GM19452 (cell line): Measurements from ENCODE around the gene VAMP3.
"Not testable (repeated sequence)": the region's sequence is repeated elsewhere in the genome, so short reads cannot be mapped to it uniquely, and the experiment has no call there.

Experiments
- ATAC-seq: cut with Tn5 transposase; IDR thresholded peaks from one replicate; pipeline ENCODE4 v1.9.1; 2021; ENCODE audit not compliant: unreplicated experiment

VAMP3 gene

DNA sequence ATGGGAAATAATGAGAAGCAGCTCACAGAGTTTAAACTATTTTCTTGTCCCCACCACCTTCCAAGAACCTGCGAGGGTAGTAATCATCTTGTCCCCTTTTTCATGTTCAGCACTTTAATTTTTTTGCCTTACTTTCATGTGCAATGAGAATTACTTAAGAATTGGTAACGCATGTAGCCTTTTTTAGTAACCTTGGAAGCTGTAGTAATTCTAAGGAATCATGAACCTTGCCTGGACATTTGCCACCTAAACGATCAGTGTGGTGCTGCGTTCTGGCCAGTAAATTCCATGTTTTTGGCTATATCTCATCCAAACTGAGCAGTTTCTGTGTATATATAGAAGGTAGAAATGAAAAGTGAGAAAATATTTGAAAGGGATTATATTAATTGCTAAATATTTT lies 3.9 kb upstream of the VAMP3 start:
- no peak for ATAC-seq

DNA sequence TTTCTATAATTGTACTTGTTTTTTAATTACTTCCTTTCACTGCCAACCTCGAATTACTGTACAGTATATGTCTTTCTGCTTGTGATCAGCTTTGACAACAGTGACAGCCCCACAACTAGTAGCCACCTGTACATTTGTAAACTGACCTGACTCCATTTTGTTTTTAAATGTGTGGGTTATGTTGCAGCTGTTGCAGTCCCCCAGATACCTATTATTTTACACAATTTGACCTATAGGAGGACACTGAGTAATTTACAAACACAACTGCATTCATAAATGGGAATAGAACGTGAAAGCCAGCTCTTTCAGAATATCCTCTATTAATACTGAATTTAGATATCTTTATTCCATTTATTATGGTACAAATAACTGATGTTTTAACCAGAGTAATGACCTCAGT lies 2.5 kb upstream of the VAMP3 start:
- ATAC-seq: no peak

DNA sequence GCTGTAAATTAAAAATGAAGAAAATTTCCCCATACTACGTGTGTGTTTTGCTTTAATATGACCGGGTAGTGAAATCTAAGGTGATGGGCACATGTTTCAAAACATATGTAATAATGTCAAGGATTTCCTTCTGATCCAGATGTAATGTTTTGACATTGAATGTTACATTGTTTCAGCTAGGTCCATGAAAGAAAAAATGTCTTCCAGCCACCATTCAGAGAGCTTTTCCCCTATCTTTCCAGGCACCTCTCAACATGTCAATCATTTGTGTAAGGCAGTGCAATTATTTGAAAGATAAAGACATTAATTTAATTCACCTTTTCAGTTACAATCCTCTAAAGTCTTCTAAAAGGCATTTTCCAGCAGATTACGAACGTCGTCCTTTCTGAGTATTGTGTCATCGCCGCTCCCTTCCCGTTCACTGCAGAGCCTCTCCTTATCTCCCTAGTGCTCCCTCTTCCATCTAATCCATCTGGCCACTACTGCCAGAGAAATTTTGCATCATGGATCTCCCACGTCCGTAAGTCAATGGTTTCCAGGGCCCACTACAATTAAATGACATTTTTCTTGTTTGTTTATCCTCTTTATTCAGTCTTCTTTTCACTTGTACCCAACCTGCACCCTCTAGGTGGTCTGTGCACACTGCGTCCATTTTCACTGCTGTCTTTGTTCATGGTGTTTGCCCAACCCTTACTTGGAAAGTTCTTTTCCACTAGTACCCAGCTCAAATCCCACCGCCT lies 1.3 kb upstream of the VAMP3 start:
- ATAC-seq: no peak

DNA sequence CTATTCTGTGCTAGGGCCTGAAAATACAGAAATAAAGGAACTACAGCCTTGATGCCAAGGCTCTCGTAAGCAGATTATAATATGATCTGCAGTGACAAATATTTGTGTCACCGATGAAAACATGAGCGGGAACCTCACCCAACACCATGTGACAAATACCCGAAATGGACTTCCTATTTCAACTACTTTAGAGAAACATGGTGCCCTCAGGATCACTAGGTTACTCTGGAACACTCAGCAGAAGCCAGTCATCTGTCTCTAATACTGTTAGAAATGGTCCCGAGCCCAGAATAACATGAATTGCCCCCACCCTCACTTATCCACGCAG lies 463 bp upstream of the VAMP3 start:
- ATAC-seq: peak; percentile 13

DNA sequence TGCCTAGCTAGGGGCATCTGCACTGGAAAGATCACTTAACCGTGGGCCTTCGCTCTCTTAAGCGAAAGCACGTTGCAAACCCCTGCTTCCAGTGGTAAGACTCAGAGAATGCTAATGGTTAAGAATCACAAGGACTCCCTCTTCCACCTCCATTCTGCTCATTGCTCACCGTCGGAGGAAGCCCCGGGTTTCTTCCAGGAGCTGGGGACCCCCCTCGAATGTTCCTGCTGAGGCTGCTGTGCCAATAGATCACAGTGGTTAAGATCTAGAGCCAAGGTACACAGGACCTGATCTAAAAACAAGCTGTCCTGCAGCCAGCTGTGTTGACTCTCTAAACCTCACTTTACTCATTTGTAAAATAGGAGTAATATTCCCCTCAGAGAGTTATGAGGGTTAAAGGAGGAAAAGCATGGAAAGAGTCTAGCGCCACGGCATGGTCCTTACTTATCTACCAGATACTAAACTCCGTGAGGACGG lies 765 bp downstream of the VAMP3 start:
- ATAC-seq: no peak

DNA sequence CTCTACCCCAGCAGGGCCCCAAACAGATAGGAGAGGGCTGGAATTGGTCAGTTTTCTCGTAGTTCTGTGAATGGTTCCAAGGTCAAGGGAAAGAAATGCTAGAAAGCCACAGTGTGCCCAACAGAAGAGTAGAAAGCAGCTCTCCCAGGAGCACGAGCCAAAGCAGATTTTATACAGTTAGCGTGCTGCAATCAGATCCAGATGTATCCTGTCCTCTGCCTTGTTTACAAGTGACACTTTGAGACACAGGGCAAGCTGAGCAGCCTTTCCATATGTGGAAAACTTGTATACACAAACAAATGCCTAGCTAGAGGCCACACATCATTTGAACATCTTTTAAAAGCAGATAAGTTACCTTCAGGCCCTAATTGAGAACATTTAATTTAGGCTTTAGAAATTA lies 6.5 kb downstream of the VAMP3 start:
- no peak for ATAC-seq

DNA sequence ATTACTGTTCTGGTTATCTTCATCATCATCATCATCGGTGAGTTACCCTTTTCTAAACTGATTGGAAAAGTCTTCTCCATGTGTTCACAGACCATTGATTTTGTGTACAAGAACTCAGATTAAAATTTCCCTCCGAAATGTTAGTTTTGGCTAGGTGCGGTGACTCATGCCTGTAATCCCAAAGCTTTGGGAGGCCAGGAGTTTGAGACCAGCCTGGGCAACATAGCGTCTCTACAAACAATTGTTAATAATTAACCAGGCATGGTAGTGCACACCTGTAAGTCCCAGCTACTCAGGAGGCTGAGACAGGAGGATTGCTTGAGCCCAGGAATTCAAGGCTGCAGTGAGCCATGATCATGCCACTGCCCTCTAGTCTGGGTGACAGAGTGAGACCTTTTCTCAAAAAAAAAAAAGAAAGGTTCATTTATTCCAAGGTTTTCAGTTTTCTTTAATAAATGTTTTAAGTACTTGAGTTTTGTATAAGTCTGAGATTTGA lies 7.1 kb downstream of the VAMP3 start:
- no peak for ATAC-seq

DNA sequence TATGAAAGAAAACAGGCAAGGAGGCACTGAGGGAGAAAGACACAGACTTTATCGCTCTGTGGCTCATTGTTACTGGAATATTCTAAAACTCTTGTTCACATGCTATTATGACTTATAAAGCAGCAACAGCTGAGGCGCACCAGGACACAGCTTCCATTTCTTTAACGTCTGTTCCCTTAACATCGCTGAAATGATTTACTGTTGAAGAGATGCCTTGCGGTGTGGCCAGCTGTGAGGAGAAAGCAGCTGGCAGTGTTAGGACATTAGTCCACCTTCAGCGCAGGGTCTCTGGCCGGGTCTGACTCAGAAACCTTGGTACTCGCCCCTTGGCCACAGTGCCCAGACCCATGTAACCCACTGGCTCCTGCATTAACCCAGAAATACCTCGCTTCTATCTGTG lies 9.9 kb downstream of the VAMP3 start:
- ATAC-seq: no peak

DNA sequence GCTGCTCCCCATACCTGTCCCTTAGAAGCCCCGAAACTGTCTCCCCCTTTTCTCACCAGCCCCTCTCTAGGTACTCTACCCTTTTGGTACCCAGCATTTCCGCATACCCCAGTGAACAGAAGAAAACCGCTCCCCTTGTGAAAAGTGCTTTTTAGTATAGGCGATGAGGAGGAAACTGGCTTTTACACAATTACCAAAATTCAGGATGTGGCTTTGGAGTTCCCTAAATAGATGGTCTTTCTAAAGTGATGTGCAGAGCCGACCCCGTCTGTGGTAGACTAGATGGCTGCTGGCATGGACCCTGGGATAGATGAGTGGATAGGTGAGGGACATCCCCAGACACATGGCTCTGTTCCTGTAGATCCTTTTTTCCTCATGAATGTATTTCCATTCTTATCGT lies 10.4 kb downstream of the VAMP3 start:
- ATAC-seq: no peak

DNA sequence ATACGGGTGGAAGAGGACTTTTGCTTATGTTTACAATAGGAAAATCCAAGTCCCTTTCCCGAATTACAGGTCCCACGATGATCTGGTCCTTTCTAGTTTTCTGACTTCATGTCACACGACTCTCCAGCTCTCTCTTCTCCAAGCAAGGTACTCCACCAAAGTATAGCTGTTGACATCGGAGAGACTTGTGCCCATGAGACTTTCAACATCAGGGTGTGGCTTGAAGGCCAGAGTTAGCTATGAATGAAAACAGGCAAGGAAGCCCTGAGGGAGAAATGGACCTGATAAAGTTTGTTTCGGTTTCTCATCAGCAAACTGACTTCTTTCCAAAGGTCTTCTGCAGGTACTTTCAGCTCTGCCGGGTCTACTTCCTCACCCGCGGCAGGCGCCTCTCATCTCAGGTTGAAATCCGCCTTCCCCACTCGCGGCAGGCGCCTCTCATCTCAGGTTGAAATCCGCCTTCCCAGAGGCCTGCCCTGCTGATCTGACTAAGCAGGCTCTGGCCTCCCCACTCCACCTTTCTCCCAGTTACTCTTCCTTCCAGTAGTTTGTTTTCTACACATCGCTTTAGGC lies 10.9 kb downstream of the VAMP3 start:
- ATAC-seq: no peak

DNA sequence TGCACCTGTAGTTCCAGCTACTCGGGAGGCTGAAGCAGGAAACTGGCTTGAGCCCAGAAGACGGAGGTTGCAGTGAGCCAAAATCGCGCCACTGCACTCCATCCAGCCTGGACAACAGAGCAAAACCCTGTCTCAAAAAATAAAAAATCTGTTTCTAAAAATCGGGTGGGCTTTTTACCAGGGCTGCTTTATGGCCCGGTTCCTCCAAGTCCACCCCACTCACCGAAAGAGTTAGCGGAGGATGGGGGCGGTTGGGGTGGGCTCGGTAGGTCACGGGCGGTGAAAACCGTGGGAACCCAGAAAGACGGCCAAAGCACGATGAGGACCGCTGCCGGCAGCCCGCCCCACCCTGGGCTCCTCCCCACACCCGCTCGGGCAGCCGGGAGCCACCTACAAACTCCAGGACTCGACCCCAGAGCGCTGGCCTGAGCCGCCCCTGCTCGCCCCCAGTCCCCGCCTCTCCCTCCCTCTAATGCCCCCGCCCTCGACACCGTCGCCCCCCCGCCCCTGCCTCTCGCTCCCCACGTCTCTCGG lies 12.1 kb downstream of the VAMP3 start:
- ATAC-seq: no peak

DNA sequence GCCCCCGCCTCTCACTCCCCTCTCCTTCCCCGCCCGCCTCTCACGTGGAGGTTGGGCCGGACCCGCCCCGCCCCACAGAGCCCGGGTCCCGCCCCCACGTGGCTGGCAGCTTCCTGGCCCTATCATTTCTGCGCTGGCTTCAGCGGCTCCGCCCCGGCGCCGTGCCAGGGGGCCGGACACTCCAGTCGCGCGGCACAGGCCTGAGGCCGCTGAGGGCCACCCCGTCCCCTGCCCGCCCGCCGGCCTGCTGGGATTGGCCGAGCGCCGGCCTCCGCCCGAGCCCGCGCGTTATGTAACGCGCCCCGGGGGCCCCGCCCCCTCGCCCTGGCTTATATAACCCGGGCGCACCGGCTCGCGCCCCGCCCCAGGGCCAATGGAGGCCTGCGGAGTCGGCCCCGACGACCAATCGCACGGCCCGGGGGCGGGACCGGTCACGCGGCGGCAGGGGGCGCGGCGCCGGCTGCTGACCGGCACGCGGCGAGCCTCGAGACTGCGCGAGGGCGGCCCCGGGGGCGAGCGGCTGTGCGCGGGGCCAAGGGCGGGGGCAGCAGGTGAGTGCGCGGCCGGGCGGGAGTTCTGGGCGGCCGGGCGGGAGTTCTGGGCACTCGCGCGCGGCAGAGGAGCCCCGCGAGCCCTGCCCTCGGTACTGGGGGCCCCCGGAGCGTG lies 12.9 kb downstream of the VAMP3 start, which contains the start of gene PER3:
Gene PER3, plus strand, starts transcription at position 466 of the 666 bp plus-strand sequence. CDS start 587 bp downstream, outside the sequence.
- ATAC-seq: peak; percentile 90

DNA sequence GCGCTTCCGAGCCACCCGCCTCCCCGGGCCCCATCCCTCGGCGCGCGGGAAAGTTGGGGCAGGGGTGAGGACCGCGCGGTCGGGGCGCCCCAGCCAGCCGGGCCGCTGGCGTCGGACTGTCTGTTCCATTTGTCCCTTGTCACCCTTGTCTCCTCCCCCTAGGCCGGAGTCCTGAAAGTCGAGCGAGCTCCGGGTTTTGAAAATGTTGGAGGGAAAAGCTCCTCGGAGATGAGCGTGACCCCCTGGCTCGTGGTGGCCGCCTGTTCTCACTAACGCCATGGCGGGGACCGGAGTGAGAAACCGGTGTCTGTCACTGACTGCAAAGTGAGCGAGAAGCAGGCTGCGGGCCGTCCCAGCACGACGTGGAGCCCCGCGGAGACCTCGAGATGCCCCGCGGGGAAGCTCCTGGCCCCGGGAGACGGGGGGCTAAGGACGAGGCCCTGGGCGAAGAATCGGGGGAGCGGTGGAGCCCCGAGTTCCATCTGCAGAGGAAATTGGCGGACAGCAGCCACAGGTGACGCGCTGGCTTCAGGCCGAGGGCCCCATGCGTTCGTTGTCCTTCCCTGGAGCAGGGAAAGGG lies 13.5 kb downstream of the VAMP3 start:
- no peak for ATAC-seq

DNA sequence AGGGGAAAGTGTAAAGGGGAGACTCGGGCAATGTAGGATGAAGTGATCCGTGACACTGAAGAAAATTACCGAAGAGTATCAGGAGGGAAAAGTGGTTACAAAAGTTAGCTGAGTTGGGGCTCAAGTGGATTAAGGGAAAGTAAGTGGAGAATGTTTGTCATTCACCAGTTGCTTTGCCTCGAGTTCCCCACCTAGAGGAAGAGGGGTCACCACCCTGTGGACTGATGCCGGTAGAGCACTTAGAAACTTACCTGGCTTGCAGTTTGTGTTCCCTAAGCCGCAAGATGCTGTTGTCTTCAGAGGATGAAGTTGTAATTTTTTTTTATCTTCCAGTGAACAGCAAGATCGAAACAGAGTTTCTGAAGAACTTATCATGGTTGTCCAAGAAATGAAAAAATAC lies 14.0 kb downstream of the VAMP3 start:
- ATAC-seq: no peak

DNA sequence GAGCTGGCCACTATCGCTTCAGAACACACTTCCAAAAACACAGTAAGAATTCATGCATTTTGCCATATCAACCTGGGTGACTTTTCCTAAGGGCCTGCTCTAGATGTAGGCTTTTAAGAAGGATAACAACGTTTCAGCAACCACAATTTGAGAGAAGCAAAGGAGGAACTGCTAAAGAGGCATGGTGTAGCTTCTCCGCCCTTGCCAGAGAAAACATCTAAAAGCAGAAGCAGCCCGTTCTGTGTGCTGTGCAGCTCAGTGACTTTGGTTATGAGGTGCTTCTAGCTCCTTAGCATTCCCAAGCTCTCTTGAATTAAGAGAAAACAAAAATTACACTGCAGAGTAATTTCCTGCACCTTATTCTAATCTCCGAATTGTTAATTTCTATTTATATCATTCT lies 15.7 kb downstream of the VAMP3 start:
- ATAC-seq: no peak

DNA sequence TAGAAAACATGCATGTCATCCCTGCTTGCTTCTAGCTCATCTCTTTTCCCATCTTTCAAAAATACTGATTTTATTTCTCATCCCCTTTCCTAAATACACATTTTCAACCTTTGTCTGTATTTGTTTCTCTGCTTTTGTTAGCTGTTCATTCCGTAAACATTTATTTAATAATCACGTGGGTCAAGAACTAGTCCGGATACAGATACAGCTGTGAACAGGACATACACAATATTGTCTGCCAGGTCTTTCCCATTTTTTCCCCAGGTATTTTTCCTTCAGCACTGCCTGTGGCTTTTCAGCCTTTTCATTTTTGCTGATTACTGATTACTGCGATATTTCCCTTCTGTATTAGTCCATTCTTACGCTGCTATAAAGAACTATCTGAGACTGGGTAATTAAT lies 18.7 kb downstream of the VAMP3 start:
- no peak for ATAC-seq

DNA sequence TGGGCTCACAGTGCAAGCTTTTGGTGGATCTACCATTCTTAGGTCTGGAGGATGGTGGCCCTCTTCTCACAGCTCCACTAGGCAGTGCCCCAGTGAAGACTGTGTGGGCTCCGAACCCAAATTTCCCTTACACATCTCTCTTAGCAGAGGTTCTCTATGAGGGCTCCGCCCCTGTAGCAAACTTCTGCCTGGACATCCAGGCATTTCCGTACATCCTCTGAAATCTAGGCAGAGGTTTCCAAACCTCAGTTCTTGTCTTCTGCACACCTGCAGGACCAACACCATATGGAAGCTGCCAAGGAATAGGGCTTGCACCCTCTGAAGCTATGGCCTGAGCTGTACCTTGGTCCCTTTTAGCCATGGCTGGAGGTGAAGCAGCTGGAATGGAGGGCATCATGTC lies 19.9 kb downstream of the VAMP3 start:
- not testable (repeated sequence) for ATAC-seq

DNA sequence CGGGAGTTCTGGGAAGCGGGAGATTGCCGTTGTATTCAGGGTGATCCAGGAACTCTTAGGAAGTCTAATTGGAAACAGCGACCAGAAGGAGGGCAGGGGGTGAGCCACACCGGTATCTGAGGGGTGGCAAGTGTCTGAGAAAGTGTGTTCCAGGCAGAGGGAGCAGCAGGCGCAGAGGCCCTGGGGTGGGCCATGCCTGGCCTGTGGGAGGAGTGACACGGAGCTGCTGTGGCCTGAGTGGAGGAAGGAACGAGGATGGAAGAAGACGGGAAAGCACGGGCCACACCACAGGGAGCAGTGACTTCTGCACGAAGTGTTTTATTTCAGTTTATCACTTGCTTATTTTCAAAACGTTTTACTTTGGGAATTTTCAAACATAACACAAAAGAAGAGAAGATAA lies 24.3 kb downstream of the VAMP3 start:
- ATAC-seq: no peak

DNA sequence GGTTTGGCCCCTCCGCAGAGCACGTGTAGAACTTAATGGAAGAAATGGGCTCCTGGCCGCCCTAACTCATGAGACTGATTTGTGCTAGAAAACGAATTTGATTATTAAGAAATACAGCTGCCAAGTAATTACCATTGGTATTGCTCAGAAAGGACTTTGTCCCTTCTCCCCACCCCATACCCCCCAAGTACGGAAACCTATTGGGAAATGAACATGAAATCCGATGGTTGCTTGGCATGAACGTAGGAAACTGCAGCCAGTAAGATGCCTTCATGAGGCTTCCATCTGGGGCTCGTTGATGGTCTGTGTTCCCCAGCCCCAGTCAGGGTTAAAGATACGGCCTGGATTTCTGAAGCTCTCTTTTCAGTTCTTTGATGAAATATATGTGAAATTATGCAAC lies 34.4 kb downstream of the VAMP3 start:
- ATAC-seq: no peak

DNA sequence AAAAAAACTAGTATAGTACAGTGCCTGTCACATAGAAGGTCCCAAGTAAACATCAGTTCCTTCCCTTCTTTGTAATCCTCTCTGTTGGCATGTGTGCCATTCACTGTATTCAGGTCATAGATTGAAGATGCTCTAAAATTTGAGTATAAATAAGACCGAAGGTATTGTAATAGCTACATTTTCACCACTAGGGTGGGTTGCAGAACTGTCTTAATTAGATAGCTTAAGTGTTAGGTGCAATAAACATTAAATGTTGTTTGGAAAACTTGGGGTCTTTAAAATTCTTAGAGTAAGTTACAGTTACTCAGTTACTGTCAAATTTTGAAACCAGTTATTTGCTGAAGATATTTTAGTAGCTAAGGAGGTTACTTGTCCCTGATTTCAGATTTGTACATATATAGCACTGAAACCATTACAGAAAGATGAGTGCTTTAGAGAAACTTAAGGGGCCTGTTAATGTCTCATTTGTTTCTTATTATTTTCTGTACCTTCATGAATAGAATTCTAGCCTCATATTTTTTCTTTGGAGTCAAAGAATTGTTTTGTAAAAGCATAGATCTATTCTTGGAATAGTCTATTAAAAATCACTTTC lies 37.3 kb downstream of the VAMP3 start:
- no peak for ATAC-seq

DNA sequence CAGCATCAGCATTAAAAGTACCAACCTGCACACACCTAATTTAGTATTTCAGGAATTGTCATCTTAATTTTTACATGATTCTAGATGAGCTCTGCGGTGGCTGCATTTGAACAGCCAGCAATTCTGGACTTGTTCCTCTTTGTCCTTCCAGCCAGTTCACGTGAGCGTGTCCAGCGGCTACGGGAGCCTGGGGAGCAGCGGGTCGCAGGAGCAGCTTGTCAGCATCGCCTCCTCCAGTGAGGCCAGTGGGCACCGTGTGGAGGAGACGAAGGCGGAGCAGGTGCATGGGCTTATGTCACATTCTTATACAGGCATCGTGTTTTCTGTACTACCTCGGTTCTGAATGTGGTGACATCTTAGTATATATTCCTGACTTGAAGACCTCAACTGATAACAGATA lies 38.6 kb downstream of the VAMP3 start:
- ATAC-seq: no peak
